ENCODE measurements around the gene REV1. TPM values are rescaled to one million over a fixed set of nuclear protein-coding genes. Genes with fewer than 3 reads are reported as not detected.
"Not testable (repeated sequence)": the region's sequence is repeated elsewhere in the genome, so short reads cannot be mapped to it uniquely, and the experiment has no call there.

The REV1 gene
- total and polyA plus RNA-seq, 2 experiments from 2014 or later: 14.4 to 19.5 TPM

DNA sequence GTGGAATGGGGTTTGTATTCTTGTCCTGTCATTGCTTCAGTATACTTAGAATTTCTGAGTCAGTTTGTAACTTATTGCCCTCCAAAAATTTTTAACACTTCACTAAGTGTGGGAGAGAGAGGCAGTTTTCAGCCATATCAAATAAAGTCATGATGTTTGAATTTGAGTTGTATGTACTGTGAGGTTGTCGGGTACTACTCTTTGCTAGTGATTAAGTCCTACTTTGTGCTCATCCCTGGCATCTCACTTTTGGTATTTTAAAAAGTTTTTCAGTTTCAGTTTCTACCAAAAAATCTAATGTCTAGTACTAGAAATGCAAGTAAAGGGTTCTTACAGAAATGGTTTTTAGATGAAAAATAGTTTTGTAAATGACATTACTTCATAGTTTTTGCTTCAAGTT, 111.9 kb downstream of the REV1 start:
- H3K27me3 ChIP-seq (replicated peaks; ENCODE audit: insufficient read depth): no peaks in the 10 kb centered on the region
- no peak overlapping the region for H3K9ac ChIP-seq
- TF ChIP-seq EZH2 (IDR thresholded peaks at IDR 0.05; ENCODE audit: insufficient read depth, poor library complexity, severe bottlenecking) (no peak), EZH2phosphoT487 (IDR thresholded peaks at IDR 0.05; ENCODE audit: insufficient read depth, low read depth) (no peak)
- no peaks in the 10 kb centered on the region for H3K9me2 ChIP-seq (ENCODE audit: insufficient read depth)
- H3K36me3 ChIP-seq (ENCODE audit: low read depth): peaks cover 80% of the 10 kb centered on the region
- in situ Hi-C loops (cut with MboI): no loop called here
- no peaks in the 10 kb centered on the region for H3F3A ChIP-seq (ENCODE audit: insufficient read depth)
- H2AFZ ChIP-seq: no peak overlapping the region
- no peaks in the 10 kb centered on the region for H3K4me1 ChIP-seq (ENCODE audit: insufficient read depth)
- no peak overlapping the region for H3K4me2 ChIP-seq (ENCODE audit: unreplicated experiment)
- no peak overlapping the region for H3K27ac ChIP-seq
- peaks cover 15% of the 10 kb centered on the region for H3K79me2 ChIP-seq (ENCODE audit: insufficient read depth)
- WGBS, 2 experiments (ENCODE audit: low coverage in 1 of 2, low lambda C conversion rate in 2 of 2, missing lambda C conversion rate in 2 of 2): 95% methylated on average over 1 of the region's 1 CpG
- DNase-seq: no peak
- no peaks in the 10 kb centered on the region for H3K9me3 ChIP-seq (ENCODE audit: low read depth)
- H3K4me3 ChIP-seq: no peak overlapping the region
- no peaks in the 10 kb centered on the region for H4K20me1 ChIP-seq (ENCODE audit: insufficient read depth)

DNA sequence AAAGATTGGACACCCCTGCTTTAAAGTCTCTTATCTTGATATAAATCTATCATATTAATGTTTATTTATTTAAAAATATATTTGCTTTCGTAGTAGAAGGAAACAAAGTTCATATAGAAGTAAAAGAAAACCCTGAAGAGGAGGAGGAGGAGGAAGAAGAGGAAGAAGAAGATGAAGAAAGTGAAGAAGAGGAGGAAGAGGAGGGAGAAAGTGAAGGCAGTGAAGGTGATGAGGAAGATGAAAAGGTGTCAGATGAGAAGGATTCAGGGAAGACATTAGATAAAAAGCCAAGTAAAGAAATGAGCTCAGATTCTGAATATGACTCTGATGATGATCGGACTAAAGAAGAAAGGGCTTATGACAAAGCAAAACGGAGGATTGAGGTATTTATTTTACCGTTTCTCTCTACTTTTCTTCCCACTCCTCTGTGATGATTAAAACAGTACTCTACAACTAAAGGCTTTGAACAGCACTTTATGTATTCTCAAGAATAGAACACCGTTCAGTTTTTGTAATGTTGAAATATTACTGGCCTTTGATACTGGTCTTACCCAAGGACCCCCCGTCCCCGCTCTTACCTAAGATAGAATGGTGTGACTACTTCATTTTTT, 113.5 kb downstream of the REV1 start:
- DNase-seq: no peak
- Histone ChIP-seq H4K20me1 (ENCODE audit: insufficient read depth) (no peaks in the 10 kb centered on the region), H3K4me1 (ENCODE audit: insufficient read depth) (no peaks in the 10 kb centered on the region), H3K9ac (no peak overlapping the region), H3K9me2 (ENCODE audit: insufficient read depth) (no peaks in the 10 kb centered on the region), H3K4me3 (no peak overlapping the region), H3K27me3 (replicated peaks; ENCODE audit: insufficient read depth) (no peaks in the 10 kb centered on the region), H3K79me2 (ENCODE audit: insufficient read depth) (peaks cover 9% of the 10 kb centered on the region; the same call in 1 of the 2 replicates), H3K36me3 (ENCODE audit: low read depth) (peaks cover 79% of the 10 kb centered on the region), H3K4me2 (ENCODE audit: unreplicated experiment) (no peak overlapping the region), H3K27ac (no peak overlapping the region), H3K9me3 (ENCODE audit: low read depth) (no peaks in the 10 kb centered on the region), H2AFZ (no peak overlapping the region), H3F3A (ENCODE audit: insufficient read depth) (no peaks in the 10 kb centered on the region)
- in situ Hi-C loops (cut with MboI): no loop called here
- 88 to 94% methylated on average over 7 of the region's 7 CpGs for WGBS, 2 experiments (ENCODE audit: low coverage in 1 of 2, low lambda C conversion rate in 2 of 2, missing lambda C conversion rate in 2 of 2)
- no peak for TF ChIP-seq EZH2phosphoT487 (IDR thresholded peaks at IDR 0.05; ENCODE audit: insufficient read depth, low read depth)

DNA sequence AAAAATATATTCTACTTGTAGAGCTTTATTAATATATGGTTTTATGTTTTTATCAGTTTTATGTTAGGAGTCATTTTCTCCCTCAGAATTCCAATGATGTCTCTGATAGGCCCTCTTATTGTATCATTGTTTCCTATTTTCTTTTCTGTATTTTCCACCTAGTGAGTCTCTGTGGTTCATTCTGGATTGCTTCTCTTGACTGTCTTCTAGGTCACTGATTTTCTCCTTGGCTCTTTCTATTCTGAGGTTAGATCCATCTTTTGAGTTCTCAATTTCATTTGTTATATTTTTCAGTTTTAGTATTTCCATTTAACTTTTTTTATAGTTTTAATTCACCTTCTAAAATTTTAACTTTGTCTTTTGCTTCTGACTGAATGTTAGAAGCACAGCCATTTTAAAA, 115.1 kb downstream of the REV1 start:
- Histone ChIP-seq H3K4me2 (ENCODE audit: unreplicated experiment) (no peak overlapping the region), H3K9ac (no peak overlapping the region), H3K4me1 (ENCODE audit: insufficient read depth) (no peaks in the 10 kb centered on the region), H4K20me1 (ENCODE audit: insufficient read depth) (no peaks in the 10 kb centered on the region), H2AFZ (no peak overlapping the region), H3K4me3 (no peak overlapping the region), H3K79me2 (ENCODE audit: insufficient read depth) (peaks cover 9% of the 10 kb centered on the region; the same call in 1 of the 2 replicates), H3K36me3 (ENCODE audit: low read depth) (peaks cover 79% of the 10 kb centered on the region), H3F3A (ENCODE audit: insufficient read depth) (no peaks in the 10 kb centered on the region), H3K9me3 (ENCODE audit: low read depth) (no peaks in the 10 kb centered on the region), H3K9me2 (ENCODE audit: insufficient read depth) (no peaks in the 10 kb centered on the region), H3K27me3 (replicated peaks; ENCODE audit: insufficient read depth) (no peaks in the 10 kb centered on the region), H3K27ac (no peak overlapping the region)
- in situ Hi-C loops (cut with MboI): no loop called here
- no peak for TF ChIP-seq EZH2phosphoT487 (IDR thresholded peaks at IDR 0.05; ENCODE audit: insufficient read depth, low read depth)
- TF ChIP-seq EZH2 (IDR thresholded peaks at IDR 0.05; ENCODE audit: insufficient read depth, poor library complexity, severe bottlenecking): no peak
- DNase-seq: no peak

GRCh38 chr2:99373144-99373543, 116.7 kb downstream of the REV1 start:
- no peak for DNase-seq
- Histone ChIP-seq H3K36me3 (ENCODE audit: low read depth) (peaks cover 79% of the 10 kb centered on the region), H3K27me3 (replicated peaks; ENCODE audit: insufficient read depth) (no peaks in the 10 kb centered on the region), H2AFZ (no peak overlapping the region), H3K9me3 (ENCODE audit: low read depth) (no peaks in the 10 kb centered on the region), H3K9me2 (ENCODE audit: insufficient read depth) (no peaks in the 10 kb centered on the region), H3K79me2 (ENCODE audit: insufficient read depth) (0 out of 2 replicates have a peak, but pooled peaks cover 4% of the 10 kb centered on the region), H3K27ac (no peak overlapping the region), H4K20me1 (ENCODE audit: insufficient read depth) (no peaks in the 10 kb centered on the region), H3K4me1 (ENCODE audit: insufficient read depth) (no peaks in the 10 kb centered on the region), H3K4me3 (no peak overlapping the region), H3K9ac (no peak overlapping the region), H3K4me2 (ENCODE audit: unreplicated experiment) (no peak overlapping the region), H3F3A (ENCODE audit: insufficient read depth) (no peaks in the 10 kb centered on the region)
- TF ChIP-seq EZH2 (IDR thresholded peaks at IDR 0.05; ENCODE audit: insufficient read depth, poor library complexity, severe bottlenecking): no peak
- 93 to 96% methylated on average over 4 of the region's 4 CpGs for WGBS, 2 experiments (ENCODE audit: low coverage in 1 of 2, low lambda C conversion rate in 2 of 2, missing lambda C conversion rate in 2 of 2)
- in situ Hi-C loops (cut with MboI): no loop called here

DNA sequence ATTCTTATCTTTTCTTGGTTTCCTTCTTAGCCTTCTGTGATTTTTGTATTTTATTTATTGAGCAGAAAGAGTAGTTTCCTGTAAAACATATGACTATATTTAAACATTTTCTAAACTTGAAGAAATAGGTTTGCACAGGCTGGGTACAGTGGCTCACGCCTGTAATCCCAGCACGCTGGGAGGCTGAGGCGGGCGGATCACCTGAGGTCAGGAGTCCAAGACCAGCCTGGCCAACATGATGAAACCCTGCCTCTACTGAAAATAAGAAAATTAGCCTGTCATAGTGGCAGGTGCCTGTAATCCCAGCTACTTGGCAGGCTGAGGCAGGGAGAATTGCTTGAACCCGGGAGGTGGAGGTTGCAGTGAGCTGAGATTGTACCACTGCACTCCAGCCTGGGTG, 121.0 kb downstream of the REV1 start:
- H3K9me2 ChIP-seq (ENCODE audit: insufficient read depth); in situ Hi-C loops (cut with MboI); H4K20me1 ChIP-seq (ENCODE audit: insufficient read depth); H3K4me1 ChIP-seq (ENCODE audit: insufficient read depth); H3K9me3 ChIP-seq (ENCODE audit: low read depth); H3K4me2 ChIP-seq (ENCODE audit: unreplicated experiment); H2AFZ ChIP-seq; H3F3A ChIP-seq (ENCODE audit: insufficient read depth); H3K27ac ChIP-seq; H3K9ac ChIP-seq; H3K4me3 ChIP-seq; H3K27me3 ChIP-seq (replicated peaks; ENCODE audit: insufficient read depth); H3K79me2 ChIP-seq (ENCODE audit: insufficient read depth); DNase-seq: not testable (repeated sequence)
- 98 to 99% methylated on average over 5 of the region's 5 CpGs for WGBS, 2 experiments (ENCODE audit: low coverage in 1 of 2, low lambda C conversion rate in 2 of 2, missing lambda C conversion rate in 2 of 2)
- peaks cover 87% of the 10 kb centered on the region for H3K36me3 ChIP-seq (ENCODE audit: low read depth)

All from GM23248 (cell line).